CD14-positive monocyte (primary cell): Measurements from ENCODE around the gene TREM2. TPM values are rescaled to one million over a fixed set of nuclear protein-coding genes. Genes with fewer than 3 reads are reported as not detected.
A peak's percentile ranks its signal among the peaks of the same experiment; 100 is the strongest.

Experiments
- DNase-seq, 3 donors: peaks; one replicate each; pipeline ENCODE4 v3.0.0-alpha.2; 2011 to 2022
- H2AFZ ChIP-seq: 2 replicates; pipeline ENCODE4 v1.6.0; 2012; ENCODE audit warnings: mild to moderate bottlenecking, low read depth, low read length, inconsistent platforms; ENCODE audit not compliant: insufficient read depth, poor library complexity, severe bottlenecking
- H3K27ac ChIP-seq, 2 donors: 1 replicate in 1 of 2; 2 replicates in 1 of 2; pipeline ENCODE4 v1.5.1; 2012 to 2013; ENCODE audit warnings: low read length in 2 of 2, control low read depth in 1 of 2, inconsistent platforms in 1 of 2, low read depth in 1 of 2, mild to moderate bottlenecking in 1 of 2
- H3K27me3 ChIP-seq, 2 donors: one replicate each; pipeline versions ENCODE4 v1.6.0 to v1.6.1; 2011 to 2013; ENCODE audit warnings: low read length in 2 of 2; ENCODE audit not compliant: control insufficient read depth in 2 of 2, insufficient read depth in 2 of 2
- H3K36me3 ChIP-seq, 2 donors: replicated peaks in 1 of 2; 1 replicate in 1 of 2; 2 replicates in 1 of 2; pipeline versions ENCODE4 v1.5.1 to v1.6.1; 2012 to 2013; ENCODE audit warnings: low read length in 2 of 2, control low read depth in 1 of 2, inconsistent platforms in 1 of 2, mild to moderate bottlenecking in 1 of 2; ENCODE audit not compliant: insufficient read depth in 2 of 2, control insufficient read depth in 1 of 2
- H3K4me1 ChIP-seq, 2 donors: 1 replicate in 1 of 2; 2 replicates in 1 of 2; pipeline versions ENCODE4 v1.5.1 to v1.6.1; 2012 to 2013; ENCODE audit warnings: low read length in 2 of 2, control low read depth in 1 of 2, inconsistent platforms in 1 of 2, mild to moderate bottlenecking in 1 of 2, moderate library complexity in 1 of 2; ENCODE audit not compliant: insufficient read depth in 2 of 2, control insufficient read depth in 1 of 2
- H3K4me2 ChIP-seq: replicated peaks from 2 replicates; pipeline ENCODE3; 2012; ENCODE audit warnings: low read length, moderate library complexity, mild to moderate bottlenecking; ENCODE audit not compliant: poor library complexity, severe bottlenecking; ENCODE audit errors: extremely low read depth
- H3K4me3 ChIP-seq, 3 experiments: fragments of 200-600 bp in 1 of 3; sonication (generic) in 1 of 3; replicated peaks in 1 of 3; 1 replicate in 2 of 3; 2 replicates in 1 of 3; pipeline ENCODE4 v1.5.1; 2011 to 2013; ENCODE audit warnings: low read length in 3 of 3, mild to moderate bottlenecking in 3 of 3, control low read depth in 2 of 3, low read depth in 2 of 3, inconsistent platforms in 1 of 3, moderate library complexity in 1 of 3
- H3K79me2 ChIP-seq: 2 replicates; pipeline ENCODE4 v1.6.0; 2012; ENCODE audit warnings: mild to moderate bottlenecking, control low read depth, inconsistent platforms, low read length, moderate library complexity; ENCODE audit not compliant: insufficient read depth
- H3K9ac ChIP-seq: 2 replicates; pipeline ENCODE4 v1.6.0; 2017; ENCODE audit warnings: low read length, mild to moderate bottlenecking; ENCODE audit not compliant: insufficient read depth, poor library complexity, severe bottlenecking
- H3K9me3 ChIP-seq, 2 donors: replicated peaks in 1 of 2; 1 replicate in 1 of 2; 2 replicates in 1 of 2; pipeline versions ENCODE4 v1.5.1 to v1.6.1; 2012 to 2013; ENCODE audit warnings: low read length in 2 of 2, control low read depth in 1 of 2; ENCODE audit not compliant: control insufficient read depth in 1 of 2, insufficient read depth in 1 of 2
- H4K20me1 ChIP-seq: 2 replicates; pipeline ENCODE4 v1.6.0; 2012; ENCODE audit warnings: mild to moderate bottlenecking, low read length, control low read depth, moderate library complexity; ENCODE audit not compliant: insufficient read depth
- H3K27ac Mint-ChIP-seq, 7 donors: one replicate each; pipeline ENCODE4 v1.8.0; 2020; ENCODE audit warnings: mild to moderate bottlenecking in 7 of 7, mixed read lengths in 7 of 7, moderate library complexity in 6 of 7, inconsistent platforms in 2 of 7
- H3K27me3 Mint-ChIP-seq, 3 donors: one replicate each; pipeline ENCODE4 v1.8.0; 2021 to 2022; ENCODE audit warnings: low read depth in 3 of 3, mild to moderate bottlenecking in 3 of 3, mixed read lengths in 3 of 3, moderate library complexity in 3 of 3, inconsistent platforms in 1 of 3
- H3K36me3 Mint-ChIP-seq, 2 donors: one replicate each; pipeline ENCODE4 v1.8.0; 2020; ENCODE audit warnings: mixed read lengths in 2 of 2, inconsistent platforms in 1 of 2, mild to moderate bottlenecking in 1 of 2
- H3K4me1 Mint-ChIP-seq: one replicate; pipeline ENCODE4 v1.8.0; 2020; ENCODE audit warnings: mild to moderate bottlenecking, mixed read lengths
- H3K4me3 Mint-ChIP-seq, 2 donors: one replicate each; pipeline ENCODE4 v1.8.0; 2020; ENCODE audit warnings: mild to moderate bottlenecking in 2 of 2, mixed read lengths in 2 of 2, moderate library complexity in 1 of 2
- H3K9me3 Mint-ChIP-seq, 7 donors: one replicate each; pipeline ENCODE4 v1.8.0; 2020 to 2022; ENCODE audit warnings: mixed read lengths in 7 of 7, mild to moderate bottlenecking in 6 of 7, moderate library complexity in 6 of 7, inconsistent platforms in 2 of 7
- whole genome bisulfite sequencing: methylation state at CpG from one replicate; pipeline ENCODE4 v1.1.5; 2013; ENCODE audit warnings: missing lambda C conversion rate; ENCODE audit not compliant: insufficient coverage; 5-methylcytosine and 5-hydroxymethylcytosine counted together
- intact Hi-C, 2 donors: fragments of 100-400 bp; cut with micrococcal nuclease; formaldehyde crosslinking; loops; one replicate each; pipeline versions ENCODE4 v1.15.0 to v1.15.1; 2023
- polyA plus RNA-seq, 3 donors: library from polyadenylated mRNA; depleted of rRNA in 1 of 3; unstranded in 2 of 3; stranded (reverse) in 1 of 3; fragments of 300-500 nt in 2 of 3; fragments of >200 nt in 1 of 3; fragmentation: Illumina TruSeq in 2 of 3; gene quantifications; 1 replicate in 2 of 3; 2 replicates in 1 of 3; pipeline ENCODE4 v1.2.3, GENCODE V29; 2012 to 2021
- TF ChIP-seq, protein P1 (sequence below): fragments of 200-600 bp; IDR thresholded peaks from one replicate; pipeline ENCODE4 v1.8.0; 2022; ENCODE audit warnings: antibody characterized with exemption, mild to moderate bottlenecking

TREM2 gene
- polyA plus RNA-seq, 3 donors = 0.54 to 0.78 (median 0.56) TPM

DNA sequence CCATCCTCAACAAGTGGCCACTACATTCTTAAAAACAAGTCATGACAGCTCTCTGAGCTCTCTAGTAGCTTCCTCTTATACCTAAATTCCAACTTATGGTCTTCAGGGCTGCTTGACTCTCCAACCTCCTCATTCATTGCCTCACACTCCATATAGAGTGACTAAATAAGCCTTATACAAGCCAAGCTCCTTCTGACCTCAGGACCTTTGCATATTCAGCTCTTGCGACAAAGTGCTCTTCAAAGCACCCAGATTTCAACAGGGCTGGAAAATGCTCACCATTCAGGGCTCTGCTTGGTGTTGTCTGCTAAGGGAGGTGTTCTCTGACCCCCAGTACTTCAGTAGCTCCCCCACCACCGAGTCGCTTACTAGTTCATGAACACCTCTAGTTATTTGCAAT is 34.3 kb upstream of the TREM2 start:
- Histone ChIP-seq H3K27ac (no peak overlapping the region), H4K20me1 (no peaks in the 10 kb centered on the region), H3K4me1 (peaks cover 39 to 42% of the 10 kb centered on the region in 2 donors), H3K36me3 (no peaks in the 10 kb centered on the region), H3K79me2 (no peaks in the 10 kb centered on the region), H3K9me3 (no peaks in the 10 kb centered on the region), H2AFZ (no peak overlapping the region), H3K9ac (no peak overlapping the region), H3K27me3 (no peaks in the 10 kb centered on the region), H3K4me2 (no peak overlapping the region), H3K4me3 (no peak overlapping the region)
- WGBS = 100% methylated on average over 1 of the region's 3 CpGs
- no peak for DNase-seq
- Mint-ChIP-seq H3K4me1 (peaks cover 53% of the 10 kb centered on the region), H3K27me3 (peaks cover 1 to 8% (median 2%) of the 10 kb centered on the region in 3 donors), H3K36me3 (peaks cover 18 to 27% of the 10 kb centered on the region in 2 donors), H3K4me3 (no peak overlapping the region), H3K9me3 (no peaks in the 10 kb centered on the region), H3K27ac (no peak overlapping the region)
- TF ChIP-seq, protein P1, sequence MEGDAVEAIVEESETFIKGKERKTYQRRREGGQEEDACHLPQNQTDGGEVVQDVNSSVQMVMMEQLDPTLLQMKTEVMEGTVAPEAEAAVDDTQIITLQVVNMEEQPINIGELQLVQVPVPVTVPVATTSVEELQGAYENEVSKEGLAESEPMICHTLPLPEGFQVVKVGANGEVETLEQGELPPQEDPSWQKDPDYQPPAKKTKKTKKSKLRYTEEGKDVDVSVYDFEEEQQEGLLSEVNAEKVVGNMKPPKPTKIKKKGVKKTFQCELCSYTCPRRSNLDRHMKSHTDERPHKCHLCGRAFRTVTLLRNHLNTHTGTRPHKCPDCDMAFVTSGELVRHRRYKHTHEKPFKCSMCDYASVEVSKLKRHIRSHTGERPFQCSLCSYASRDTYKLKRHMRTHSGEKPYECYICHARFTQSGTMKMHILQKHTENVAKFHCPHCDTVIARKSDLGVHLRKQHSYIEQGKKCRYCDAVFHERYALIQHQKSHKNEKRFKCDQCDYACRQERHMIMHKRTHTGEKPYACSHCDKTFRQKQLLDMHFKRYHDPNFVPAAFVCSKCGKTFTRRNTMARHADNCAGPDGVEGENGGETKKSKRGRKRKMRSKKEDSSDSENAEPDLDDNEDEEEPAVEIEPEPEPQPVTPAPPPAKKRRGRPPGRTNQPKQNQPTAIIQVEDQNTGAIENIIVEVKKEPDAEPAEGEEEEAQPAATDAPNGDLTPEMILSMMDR = no peak
- intact Hi-C loops = no loop called here

DNA sequence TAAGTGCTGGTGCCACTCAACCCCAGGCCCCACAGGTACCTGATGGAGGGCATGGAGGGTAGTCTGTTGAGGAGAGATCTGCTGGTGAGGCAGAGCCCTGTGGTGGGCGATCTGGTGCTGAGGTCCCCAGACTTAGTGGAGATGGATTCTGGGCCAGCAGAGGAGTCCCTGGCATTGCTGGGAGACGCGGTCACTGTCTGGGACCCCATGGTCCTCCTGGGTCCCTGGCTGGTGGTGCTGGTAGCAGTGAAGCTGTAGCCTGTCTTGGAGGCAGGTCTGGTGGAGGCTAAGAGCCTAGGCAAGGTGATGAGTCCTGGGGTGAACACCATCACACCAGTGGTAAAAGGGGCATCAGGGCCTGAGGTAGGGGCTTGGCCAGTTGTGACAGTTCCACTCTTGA is 31.5 kb upstream of the TREM2 start:
- Mint-ChIP-seq H3K27me3 (peaks cover 0 to 8% (median 1%) of the 10 kb centered on the region in 3 donors), H3K4me3 (no peak overlapping the region), H3K36me3 (peaks cover 24 to 34% of the 10 kb centered on the region in 2 donors), H3K27ac (peak overlapping the region in 2 of 7 donors; percentile 51 to 60), H3K4me1 (peaks cover 36% of the 10 kb centered on the region), H3K9me3 (peaks cover 9 to 14% (median 10%) of the 10 kb centered on the region in 7 donors)
- peaks cover 13% of the 10 kb centered on the region in 2 donors for H3K9me3 ChIP-seq
- no peak overlapping the region for H3K27ac ChIP-seq
- H3K79me2 ChIP-seq = no peaks in the 10 kb centered on the region
- no peaks in the 10 kb centered on the region for H4K20me1 ChIP-seq
- TF ChIP-seq, protein P1 = no peak
- DNase-seq = no peak
- WGBS = 97% methylated on average over 3 of the region's 3 CpGs
- no peak overlapping the region for H3K9ac ChIP-seq
- no peak overlapping the region for H3K4me2 ChIP-seq
- no peaks in the 10 kb centered on the region for H3K36me3 ChIP-seq
- H3K4me1 ChIP-seq = peaks cover 21 to 23% of the 10 kb centered on the region in 2 donors
- intact Hi-C loops = no loop called here
- H3K4me3 ChIP-seq = no peak overlapping the region
- no peak overlapping the region for H2AFZ ChIP-seq
- no peaks in the 10 kb centered on the region for H3K27me3 ChIP-seq
